GM12874 (cell line): Measurements from ENCODE around the gene RIGI.

ENCODE experiments used
- TF ChIP-seq, protein P1 (sequence below): IDR thresholded peaks from 2 replicates; pipeline ENCODE4 v1.5.1; 2011; ENCODE audit warnings: low read depth, mild to moderate bottlenecking, control low read depth, low read length, moderate library complexity; ENCODE audit not compliant: insufficient read depth

The RIGI gene

GRCh38 chr9:32524892-32525708, 896 bp downstream of the RIGI start:
- TF ChIP-seq, protein P1, sequence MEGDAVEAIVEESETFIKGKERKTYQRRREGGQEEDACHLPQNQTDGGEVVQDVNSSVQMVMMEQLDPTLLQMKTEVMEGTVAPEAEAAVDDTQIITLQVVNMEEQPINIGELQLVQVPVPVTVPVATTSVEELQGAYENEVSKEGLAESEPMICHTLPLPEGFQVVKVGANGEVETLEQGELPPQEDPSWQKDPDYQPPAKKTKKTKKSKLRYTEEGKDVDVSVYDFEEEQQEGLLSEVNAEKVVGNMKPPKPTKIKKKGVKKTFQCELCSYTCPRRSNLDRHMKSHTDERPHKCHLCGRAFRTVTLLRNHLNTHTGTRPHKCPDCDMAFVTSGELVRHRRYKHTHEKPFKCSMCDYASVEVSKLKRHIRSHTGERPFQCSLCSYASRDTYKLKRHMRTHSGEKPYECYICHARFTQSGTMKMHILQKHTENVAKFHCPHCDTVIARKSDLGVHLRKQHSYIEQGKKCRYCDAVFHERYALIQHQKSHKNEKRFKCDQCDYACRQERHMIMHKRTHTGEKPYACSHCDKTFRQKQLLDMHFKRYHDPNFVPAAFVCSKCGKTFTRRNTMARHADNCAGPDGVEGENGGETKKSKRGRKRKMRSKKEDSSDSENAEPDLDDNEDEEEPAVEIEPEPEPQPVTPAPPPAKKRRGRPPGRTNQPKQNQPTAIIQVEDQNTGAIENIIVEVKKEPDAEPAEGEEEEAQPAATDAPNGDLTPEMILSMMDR = no peak

GRCh38 chr9:32523910-32524309, 2.1 kb downstream of the RIGI start:
- TF ChIP-seq, protein P1 = no peak

DNA sequence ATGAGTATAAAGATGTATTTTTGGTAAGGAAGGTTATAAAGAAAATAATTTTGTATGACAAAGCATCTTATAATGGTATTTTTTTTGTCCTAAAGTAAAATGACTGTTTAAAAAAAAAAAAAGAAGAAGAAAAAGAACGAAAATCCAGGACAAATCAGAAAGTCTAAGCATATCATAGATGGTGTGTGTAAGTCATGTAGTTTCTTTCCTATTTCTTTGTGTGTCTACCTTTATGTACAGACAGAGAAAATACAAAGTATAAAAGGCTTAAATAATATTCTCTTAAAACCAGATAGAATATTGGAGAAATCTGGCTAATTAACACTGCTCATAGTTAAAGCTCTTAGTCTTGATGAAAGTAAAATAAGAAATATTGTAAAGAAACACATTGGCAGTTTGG, 7.7 kb downstream of the RIGI start:
- TF ChIP-seq, protein P1 = no peak

DNA sequence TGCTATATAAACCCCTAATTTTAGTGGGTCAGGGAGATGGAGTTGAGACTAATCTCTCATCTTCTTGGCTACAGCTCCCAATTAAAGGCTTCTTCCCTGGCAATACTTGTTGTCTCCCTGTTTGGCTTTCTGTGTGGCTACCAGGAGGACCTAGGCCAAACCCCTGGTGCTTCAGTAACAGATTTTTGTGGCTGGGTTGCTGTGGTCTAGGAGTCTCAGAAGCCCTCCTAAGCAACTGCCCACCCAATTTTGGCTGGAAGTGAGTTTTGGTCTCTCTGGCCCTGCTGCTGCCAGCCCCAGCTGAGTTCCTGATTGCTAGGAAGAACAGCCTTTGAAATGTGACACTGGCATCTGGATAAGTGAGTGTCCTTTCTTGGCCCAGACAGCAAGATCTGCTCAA, 9.8 kb downstream of the RIGI start:
- TF ChIP-seq, protein P1 = no peak

GRCh38 chr9:32508728-32509127, 17.3 kb downstream of the RIGI start:
- TF ChIP-seq, protein P1 = no peak

DNA sequence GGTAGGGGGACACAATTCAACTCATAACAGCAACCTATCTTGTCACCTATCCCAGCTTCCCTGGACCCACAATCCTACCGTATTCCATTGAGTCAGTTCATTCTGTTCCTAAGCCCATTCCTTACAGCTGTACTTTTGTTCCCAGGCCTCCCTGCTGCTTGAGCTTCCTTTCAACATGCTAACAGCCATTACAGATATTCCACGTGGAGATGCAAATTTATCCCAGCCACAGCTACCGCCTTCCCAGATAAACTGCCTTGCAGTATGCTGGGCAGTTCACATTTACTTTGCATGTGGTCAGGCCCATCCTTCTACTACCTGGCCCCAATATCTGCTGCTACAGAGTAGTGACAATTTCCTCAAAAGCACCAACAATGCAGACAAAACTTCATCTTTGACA, 23.0 kb downstream of the RIGI start:
- TF ChIP-seq, protein P1 = no peak

DNA sequence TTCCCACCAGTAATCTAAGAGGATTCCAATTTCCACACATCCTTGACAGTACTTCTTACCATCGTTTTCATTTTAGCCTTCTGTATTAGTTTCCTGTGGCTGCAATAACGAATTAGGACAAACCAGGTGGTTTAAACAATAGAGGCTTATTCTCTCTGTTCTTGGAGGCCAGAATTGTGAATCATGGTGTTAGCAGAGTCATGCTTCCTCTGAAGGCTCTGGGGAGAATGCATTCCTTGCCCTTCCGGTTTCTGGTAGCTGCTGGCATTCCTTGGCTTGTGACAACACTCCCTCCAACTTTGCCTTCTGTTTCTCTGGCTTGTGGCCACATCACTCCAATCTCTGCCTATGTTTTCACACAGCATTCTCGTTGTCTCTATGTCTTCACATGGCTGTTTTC, 23.5 kb downstream of the RIGI start:
- TF ChIP-seq, protein P1 = no peak

- TF ChIP-seq, protein P1 = no peak
Observed at GRCh38 chr9:32501868-32502267, 24.1 kb downstream of the RIGI start.
